Neural cell (in vitro differentiated cells): ENCODE results near the gene NFE2. TPM values are rescaled to one million over a fixed set of nuclear protein-coding genes. Genes with fewer than 3 reads are reported as not detected.

Experiments used
- H2AFZ ChIP-seq: fragments of 200-600, 300-800 bp; sonication (generic), shearing (Covaris generic); 2 replicates; pipeline ENCODE4 v1.6.0; 2014; ENCODE audit warnings: low read depth, mild to moderate bottlenecking, antibody characterized with exemption, low read length, moderate library complexity
- H3F3A ChIP-seq: fragments of 200-600 bp; shearing (Covaris generic); 2 replicates; pipeline ENCODE4 v1.6.1; 2016; ENCODE audit warnings: mild to moderate bottlenecking, moderate library complexity, mixed read lengths, antibody characterized with exemption, low read length; ENCODE audit not compliant: insufficient read depth, poor library complexity, severe bottlenecking
- H3K27ac ChIP-seq: fragments of 200-600, 300-800 bp; sonication (generic), shearing (Covaris generic); 2 replicates; pipeline ENCODE4 v1.5.1; 2014; ENCODE audit warnings: mild to moderate bottlenecking, low read length, moderate library complexity
- H3K27me3 ChIP-seq: fragments of 300-800, 200-600 bp; sonication (generic), shearing (Covaris generic); 2 replicates; pipeline ENCODE4 v1.6.0; 2014; ENCODE audit warnings: mild to moderate bottlenecking, low read depth, low read length, moderate library complexity; ENCODE audit not compliant: insufficient read depth
- H3K36me3 ChIP-seq: fragments of 300-800, 200-600 bp; sonication (generic), shearing (Covaris generic); 2 replicates; pipeline ENCODE4 v1.5.1; 2014; ENCODE audit warnings: mild to moderate bottlenecking, antibody characterized with exemption, low read length, moderate library complexity; ENCODE audit not compliant: insufficient read depth
- H3K4me2 ChIP-seq: fragments of 300-800, 200-600 bp; sonication (generic), shearing (Covaris generic); 2 replicates; pipeline ENCODE4 v1.6.0; 2014; ENCODE audit warnings: mild to moderate bottlenecking, low read length
- H3K4me3 ChIP-seq: fragments of 300-800, 200-600 bp; sonication (generic), shearing (Covaris generic); 2 replicates; pipeline ENCODE4 v1.5.1; 2014; ENCODE audit warnings: mild to moderate bottlenecking, low read length, moderate library complexity
- H3K79me2 ChIP-seq: fragments of 200-600 bp; shearing (Covaris generic); replicated peaks from 2 replicates; pipeline ENCODE4 v1.6.0; 2014; ENCODE audit warnings: mild to moderate bottlenecking, low read length, moderate library complexity; ENCODE audit not compliant: insufficient read depth
- H3K9ac ChIP-seq: fragments of 300-800, 200-600 bp; sonication (generic), shearing (Covaris generic); 2 replicates; pipeline ENCODE4 v1.6.1; 2016; ENCODE audit warnings: mild to moderate bottlenecking, low read length, mixed read lengths
- H3K9me2 ChIP-seq: fragments of 200-600 bp; shearing (Covaris generic); 2 replicates; pipeline ENCODE4 v1.6.1; 2016; ENCODE audit warnings: mild to moderate bottlenecking, low read length, mixed read lengths; ENCODE audit not compliant: insufficient read depth
- H3K9me3 ChIP-seq: fragments of 200-600, 300-800 bp; sonication (generic), shearing (Covaris generic); 2 replicates; pipeline ENCODE4 v1.6.1; 2016; ENCODE audit warnings: mild to moderate bottlenecking, mixed run types, low read length, moderate library complexity, mixed read lengths
- H4K20me1 ChIP-seq: fragments of 200-600 bp; shearing (Covaris generic); 2 replicates; pipeline ENCODE4 v1.6.1; 2016; ENCODE audit warnings: mild to moderate bottlenecking, mixed run types; ENCODE audit not compliant: insufficient read depth
- EP300 ChIP-seq: fragments of 450-650 bp; conservative IDR thresholded peaks from 2 replicates; pipeline ENCODE4 v1.6.1; 2014; ENCODE audit warnings: antibody characterized with exemption, mild to moderate bottlenecking, moderate library complexity; ENCODE audit not compliant: poor library complexity, severe bottlenecking
- EZH2 ChIP-seq: fragments of 200-600, 300-800 bp; shearing (Covaris generic), sonication (generic); IDR thresholded peaks from 2 replicates; pipeline ENCODE4 v1.6.1; 2014; ENCODE audit warnings: antibody characterized with exemption, low read length, borderline replicate concordance, mild to moderate bottlenecking; ENCODE audit not compliant: insufficient read depth, poor library complexity, severe bottlenecking
- MXI1 ChIP-seq: fragments of 450-650 bp; conservative IDR thresholded peaks from 2 replicates; pipeline ENCODE4 v1.6.1; 2014; ENCODE audit warnings: antibody characterized with exemption, mild to moderate bottlenecking; ENCODE audit not compliant: poor library complexity, severe bottlenecking
- POLR2AphosphoS5 ChIP-seq: IDR thresholded peaks from 2 replicates; pipeline ENCODE4 v1.6.1; 2012
- RAD21 ChIP-seq: fragments of 450-650 bp; conservative IDR thresholded peaks from 2 replicates; pipeline ENCODE4 v1.6.1; 2014; ENCODE audit warnings: antibody characterized with exemption, mild to moderate bottlenecking, moderate library complexity
- SMC3 ChIP-seq: fragments of 450-650 bp; conservative IDR thresholded peaks from 2 replicates; pipeline ENCODE4 v1.6.1; 2014; ENCODE audit warnings: antibody characterized with exemption, mild to moderate bottlenecking, moderate library complexity; ENCODE audit not compliant: poor library complexity
- TAF1 ChIP-seq: IDR thresholded peaks from 2 replicates; pipeline ENCODE4 v1.6.1; 2012; ENCODE audit warnings: low read depth
- polyA plus RNA-seq: library from polyadenylated mRNA; depleted of rRNA; stranded (reverse); fragments of >200 nt; gene quantifications from 2 replicates; pipeline ENCODE4 v1.2.3, GENCODE V29; 2014
- TF ChIP-seq, protein P1 (sequence below): IDR thresholded peaks from 2 replicates; pipeline ENCODE4 v1.6.1; 2012; ENCODE audit warnings: borderline replicate concordance
- TF ChIP-seq, protein P2 (sequence below): fragments of 450-650 bp; IDR thresholded peaks from 2 replicates; pipeline ENCODE4 v1.5.1; 2014; ENCODE audit warnings: antibody characterized with exemption, mild to moderate bottlenecking, moderate library complexity; ENCODE audit not compliant: poor library complexity, severe bottlenecking

NFE2 gene
- polyA plus RNA-seq, 1 donor from 2014 or later: not detected

DNA sequence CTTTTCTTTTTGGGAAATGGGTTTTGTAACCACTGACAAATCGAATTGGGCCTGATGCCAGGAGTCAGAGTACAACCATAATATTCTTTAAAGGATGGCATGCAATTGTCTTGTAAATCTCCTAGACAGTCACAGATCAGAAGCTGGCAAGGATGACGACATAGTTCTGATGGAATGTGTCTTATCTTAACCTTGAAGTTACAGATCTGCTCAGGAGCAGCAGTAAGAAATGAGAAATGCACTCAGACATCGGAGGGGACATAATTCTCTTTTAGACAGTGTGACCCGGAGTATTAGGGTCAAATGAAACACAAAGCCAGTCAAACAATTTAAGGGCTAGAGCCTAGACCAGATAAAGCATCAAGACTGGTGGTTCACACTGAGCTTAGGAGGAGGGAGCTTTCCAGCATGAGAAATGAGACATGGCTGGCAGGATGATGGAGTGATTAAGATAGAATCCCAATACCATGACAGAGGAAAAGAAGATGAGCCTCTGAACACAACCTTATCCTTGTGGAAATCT, 38.4 kb downstream of the NFE2 start:
- Histone ChIP-seq H3K9ac (no peak overlapping the region), H3F3A (peaks cover 12% of the 10 kb centered on the region), H3K4me3 (peak overlapping the region; percentile 24), H3K79me2 (peaks cover 60% of the 10 kb centered on the region), H3K36me3 (no peaks in the 10 kb centered on the region), H3K9me3 (no peaks in the 10 kb centered on the region), H3K27ac (peak overlapping the region; percentile 51), H3K27me3 (no peaks in the 10 kb centered on the region), H2AFZ (no peak overlapping the region), H3K4me2 (peak overlapping the region; percentile 22), H3K9me2 (no peaks in the 10 kb centered on the region), H4K20me1 (no peaks in the 10 kb centered on the region)
- TF ChIP-seq SMC3 (no peak), EP300 (peak; percentile 17), POLR2AphosphoS5 (no peak), RAD21 (no peak), TAF1 (no peak), EZH2 (no peak), MXI1 (no peak)
- TF ChIP-seq, protein P1, sequence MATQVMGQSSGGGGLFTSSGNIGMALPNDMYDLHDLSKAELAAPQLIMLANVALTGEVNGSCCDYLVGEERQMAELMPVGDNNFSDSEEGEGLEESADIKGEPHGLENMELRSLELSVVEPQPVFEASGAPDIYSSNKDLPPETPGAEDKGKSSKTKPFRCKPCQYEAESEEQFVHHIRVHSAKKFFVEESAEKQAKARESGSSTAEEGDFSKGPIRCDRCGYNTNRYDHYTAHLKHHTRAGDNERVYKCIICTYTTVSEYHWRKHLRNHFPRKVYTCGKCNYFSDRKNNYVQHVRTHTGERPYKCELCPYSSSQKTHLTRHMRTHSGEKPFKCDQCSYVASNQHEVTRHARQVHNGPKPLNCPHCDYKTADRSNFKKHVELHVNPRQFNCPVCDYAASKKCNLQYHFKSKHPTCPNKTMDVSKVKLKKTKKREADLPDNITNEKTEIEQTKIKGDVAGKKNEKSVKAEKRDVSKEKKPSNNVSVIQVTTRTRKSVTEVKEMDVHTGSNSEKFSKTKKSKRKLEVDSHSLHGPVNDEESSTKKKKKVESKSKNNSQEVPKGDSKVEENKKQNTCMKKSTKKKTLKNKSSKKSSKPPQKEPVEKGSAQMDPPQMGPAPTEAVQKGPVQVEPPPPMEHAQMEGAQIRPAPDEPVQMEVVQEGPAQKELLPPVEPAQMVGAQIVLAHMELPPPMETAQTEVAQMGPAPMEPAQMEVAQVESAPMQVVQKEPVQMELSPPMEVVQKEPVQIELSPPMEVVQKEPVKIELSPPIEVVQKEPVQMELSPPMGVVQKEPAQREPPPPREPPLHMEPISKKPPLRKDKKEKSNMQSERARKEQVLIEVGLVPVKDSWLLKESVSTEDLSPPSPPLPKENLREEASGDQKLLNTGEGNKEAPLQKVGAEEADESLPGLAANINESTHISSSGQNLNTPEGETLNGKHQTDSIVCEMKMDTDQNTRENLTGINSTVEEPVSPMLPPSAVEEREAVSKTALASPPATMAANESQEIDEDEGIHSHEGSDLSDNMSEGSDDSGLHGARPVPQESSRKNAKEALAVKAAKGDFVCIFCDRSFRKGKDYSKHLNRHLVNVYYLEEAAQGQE: peak; percentile 46
- TF ChIP-seq, protein P2, sequence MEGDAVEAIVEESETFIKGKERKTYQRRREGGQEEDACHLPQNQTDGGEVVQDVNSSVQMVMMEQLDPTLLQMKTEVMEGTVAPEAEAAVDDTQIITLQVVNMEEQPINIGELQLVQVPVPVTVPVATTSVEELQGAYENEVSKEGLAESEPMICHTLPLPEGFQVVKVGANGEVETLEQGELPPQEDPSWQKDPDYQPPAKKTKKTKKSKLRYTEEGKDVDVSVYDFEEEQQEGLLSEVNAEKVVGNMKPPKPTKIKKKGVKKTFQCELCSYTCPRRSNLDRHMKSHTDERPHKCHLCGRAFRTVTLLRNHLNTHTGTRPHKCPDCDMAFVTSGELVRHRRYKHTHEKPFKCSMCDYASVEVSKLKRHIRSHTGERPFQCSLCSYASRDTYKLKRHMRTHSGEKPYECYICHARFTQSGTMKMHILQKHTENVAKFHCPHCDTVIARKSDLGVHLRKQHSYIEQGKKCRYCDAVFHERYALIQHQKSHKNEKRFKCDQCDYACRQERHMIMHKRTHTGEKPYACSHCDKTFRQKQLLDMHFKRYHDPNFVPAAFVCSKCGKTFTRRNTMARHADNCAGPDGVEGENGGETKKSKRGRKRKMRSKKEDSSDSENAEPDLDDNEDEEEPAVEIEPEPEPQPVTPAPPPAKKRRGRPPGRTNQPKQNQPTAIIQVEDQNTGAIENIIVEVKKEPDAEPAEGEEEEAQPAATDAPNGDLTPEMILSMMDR: no peak

DNA sequence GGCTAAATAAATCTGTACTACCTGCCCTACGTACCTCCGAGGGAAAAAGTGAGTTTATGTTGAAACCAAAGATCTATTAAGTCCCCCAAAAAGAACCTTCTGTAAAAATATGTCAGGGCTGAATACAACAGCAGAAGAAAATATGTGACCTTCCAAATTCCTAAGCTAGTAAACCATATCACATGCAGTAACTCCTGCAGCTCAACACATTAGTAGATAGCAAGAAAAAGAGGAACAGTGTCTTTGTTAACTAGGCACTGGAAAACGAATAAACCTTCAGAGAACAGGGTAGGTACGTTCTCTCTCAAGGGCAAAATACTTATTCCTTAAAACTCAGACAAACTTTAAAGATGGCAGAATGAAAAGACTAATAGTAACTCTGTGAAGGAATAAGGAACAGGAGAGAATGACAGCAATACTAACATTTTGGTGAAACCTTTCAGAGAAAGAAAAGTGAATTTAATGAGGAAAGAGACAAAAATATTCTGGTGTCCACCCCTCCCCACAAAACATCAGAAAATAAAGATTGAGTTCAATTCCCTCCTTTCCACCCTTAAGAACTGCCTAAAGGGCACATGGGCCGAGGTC, 38.9 kb downstream of the NFE2 start:
- TF ChIP-seq POLR2AphosphoS5: no peak
- TF ChIP-seq RAD21: no peak
- TF ChIP-seq, protein P2: no peak
- no peak for TF ChIP-seq TAF1
- no peak for TF ChIP-seq MXI1
- TF ChIP-seq, protein P1: no peak
- TF ChIP-seq EP300: no peak
- no peak for TF ChIP-seq SMC3
- Histone ChIP-seq H3K27me3 (no peaks in the 10 kb centered on the region), H4K20me1 (no peaks in the 10 kb centered on the region), H3F3A (peaks cover 12% of the 10 kb centered on the region), H3K9me2 (no peaks in the 10 kb centered on the region), H3K4me3 (no peak overlapping the region), H3K9ac (no peak overlapping the region), H3K27ac (peak overlapping the region; percentile 51), H3K36me3 (no peaks in the 10 kb centered on the region), H2AFZ (no peak overlapping the region), H3K79me2 (peaks cover 62% of the 10 kb centered on the region), H3K9me3 (no peaks in the 10 kb centered on the region), H3K4me2 (no peak overlapping the region)
